Inferior parietal cortex (tissue), 1 donor: ENCODE results near the gene GREM1.

Experiments used
- DNase-seq: peaks from one replicate; pipeline ENCODE4 v3.0.0-alpha.2; 2016; ENCODE audit errors: extremely low spot score

GREM1 gene

DNA sequence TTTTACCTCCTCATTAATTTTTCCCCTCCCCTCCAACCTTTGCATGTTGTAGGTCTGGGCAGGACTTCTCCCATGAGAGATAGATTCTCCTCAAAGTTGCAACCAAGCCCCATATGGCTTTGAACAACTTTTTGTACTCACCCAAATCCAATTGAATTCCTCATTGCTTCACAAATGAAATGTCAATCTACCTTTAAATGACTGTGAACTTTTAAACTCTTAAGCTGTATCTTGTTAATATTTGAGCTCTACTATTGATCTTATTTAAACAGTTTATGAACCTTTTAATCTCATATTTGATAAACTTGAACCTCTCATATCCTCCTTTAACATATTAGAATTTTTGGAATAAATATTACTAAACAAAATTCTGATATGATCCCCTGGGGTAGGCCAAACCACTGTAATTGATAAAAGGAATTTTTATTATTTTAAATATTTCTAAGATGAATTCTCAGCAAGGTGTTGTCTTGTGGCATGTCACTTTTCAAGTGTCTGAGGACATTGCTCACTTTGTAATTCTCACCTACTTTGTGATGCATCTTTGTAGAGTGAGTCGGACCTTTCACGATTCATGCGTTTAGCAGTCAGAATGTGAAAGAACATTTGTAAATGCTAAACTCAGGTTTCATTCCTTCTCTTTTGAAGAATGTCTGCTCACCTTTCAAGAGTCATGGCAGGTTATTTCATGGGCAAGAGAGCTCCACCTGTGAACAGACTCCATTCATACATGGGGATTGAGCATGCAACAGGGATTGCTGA is 23.4 kb upstream of the GREM1 start:
- no peak for DNase-seq

GRCh38 chr15:32698773-32699390 is 18.9 kb upstream of the GREM1 start:
- no peak for DNase-seq

DNA sequence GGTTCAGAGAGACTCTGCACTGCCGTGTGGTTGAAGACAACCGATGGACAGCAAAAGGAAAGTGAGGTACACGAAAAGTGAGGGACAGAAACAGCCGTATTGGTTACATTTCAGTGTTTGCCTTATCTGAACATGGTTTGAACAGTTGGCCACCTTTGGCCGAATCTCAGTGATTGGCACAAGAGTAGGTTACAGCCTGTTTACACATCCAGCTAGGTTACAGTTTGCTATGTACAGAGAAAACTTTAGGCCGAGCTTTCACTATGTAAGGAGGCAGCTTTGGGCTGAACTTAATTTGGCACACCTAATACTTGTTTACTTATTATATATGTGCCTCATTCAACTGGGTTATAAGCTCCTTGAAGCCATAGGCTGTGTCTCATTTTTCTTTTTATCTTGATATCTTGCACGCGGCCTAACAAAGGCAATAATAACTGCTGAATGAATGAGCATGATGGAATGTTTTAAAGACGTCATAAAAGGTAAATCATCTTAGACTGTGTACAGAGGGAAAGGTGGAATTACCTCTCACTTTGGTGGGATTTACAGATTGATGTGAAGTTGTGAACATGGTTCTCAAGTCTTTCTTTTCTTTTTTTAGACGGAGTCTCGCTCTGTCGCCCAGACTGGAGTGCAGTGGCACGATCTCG is 17.2 kb upstream of the GREM1 start:
- DNase-seq: no peak

- DNase-seq: no peak
Observed at GRCh38 chr15:32701863-32702262, 15.9 kb upstream of the GREM1 start.

DNA sequence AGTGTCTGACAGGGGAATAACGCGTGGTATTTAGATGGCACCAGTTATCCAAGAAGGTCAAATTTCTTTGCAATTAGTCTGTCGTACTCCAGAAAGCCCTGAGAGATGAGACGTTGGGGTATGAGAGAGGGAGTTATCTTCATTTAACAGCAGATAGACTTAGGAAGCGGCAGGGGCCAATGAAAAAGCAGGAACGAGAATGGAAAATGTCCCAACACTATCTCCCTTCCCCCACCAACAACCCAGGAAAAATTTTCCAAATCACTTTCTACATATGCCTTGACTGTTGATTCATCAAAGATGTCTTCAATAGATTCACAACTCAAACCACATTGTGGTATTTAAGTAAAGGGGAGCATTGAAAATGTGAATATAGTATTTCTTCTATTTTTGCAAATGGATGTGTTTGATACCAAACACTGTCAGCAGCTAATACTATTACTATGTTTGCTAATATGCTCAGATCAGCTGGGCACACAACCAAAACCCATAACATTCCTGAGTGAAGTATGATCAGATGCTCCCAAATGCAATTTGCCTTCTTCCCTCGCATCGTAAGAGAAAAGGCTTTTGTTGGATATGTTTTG is 13.3 kb upstream of the GREM1 start:
- no peak for DNase-seq

DNA sequence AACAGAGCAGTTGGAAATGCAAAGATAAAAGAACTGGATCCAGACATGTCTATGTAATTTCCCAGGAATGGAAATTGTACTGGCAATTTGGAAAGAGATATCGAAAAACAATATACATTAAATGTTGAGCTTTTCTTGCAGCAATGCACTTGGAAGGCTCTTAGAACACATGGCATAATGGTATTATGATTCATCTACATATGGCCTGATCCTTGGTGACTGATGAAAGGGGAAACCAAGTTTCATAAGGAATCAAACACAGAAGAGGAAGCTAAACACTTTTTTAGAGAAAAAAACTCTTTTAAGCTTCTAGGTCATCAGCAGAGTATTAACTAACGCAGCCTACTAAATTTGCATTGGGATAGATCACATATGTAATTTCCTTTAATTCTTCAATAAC is 12.4 kb upstream of the GREM1 start:
- no peak for DNase-seq

DNA sequence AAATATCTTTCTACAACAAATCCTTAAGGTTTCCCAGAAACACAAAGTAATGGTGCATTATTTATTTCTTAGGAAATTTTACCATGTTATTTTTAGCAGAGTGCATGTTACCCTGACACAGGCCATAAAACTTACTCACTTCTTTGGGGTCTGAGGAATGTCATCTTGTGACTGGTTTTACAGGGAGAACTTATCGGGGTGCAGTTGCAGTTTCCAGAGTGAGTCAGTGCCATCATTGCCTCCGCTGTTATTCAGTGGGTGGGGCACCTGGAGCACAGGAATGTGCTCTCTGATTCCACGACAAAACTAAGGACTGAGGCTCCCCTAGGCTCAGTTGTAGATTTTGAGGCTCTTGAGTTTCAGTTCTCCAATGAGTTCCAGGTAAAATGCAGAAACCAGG is 11.1 kb upstream of the GREM1 start:
- no peak for DNase-seq

DNA sequence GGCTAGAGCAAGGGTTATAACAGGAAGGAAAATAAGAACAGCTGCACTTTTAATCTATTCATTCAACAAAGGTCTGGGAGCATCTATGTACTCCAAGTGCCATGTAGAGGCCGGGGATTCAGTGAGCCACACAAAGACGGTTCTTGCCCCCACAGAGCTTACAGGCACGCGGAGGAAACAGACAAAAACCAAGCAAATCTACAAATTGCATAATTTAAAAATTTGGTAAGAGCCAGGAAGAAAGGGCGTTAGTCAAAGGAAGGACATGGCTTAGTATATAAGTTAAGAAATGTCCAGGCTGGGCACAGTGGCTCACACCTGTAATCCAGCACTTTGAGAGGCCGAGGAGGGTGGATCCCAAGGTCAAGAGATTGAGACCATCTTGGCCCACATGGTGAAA is 10.4 kb upstream of the GREM1 start:
- DNase-seq: no peak

DNA sequence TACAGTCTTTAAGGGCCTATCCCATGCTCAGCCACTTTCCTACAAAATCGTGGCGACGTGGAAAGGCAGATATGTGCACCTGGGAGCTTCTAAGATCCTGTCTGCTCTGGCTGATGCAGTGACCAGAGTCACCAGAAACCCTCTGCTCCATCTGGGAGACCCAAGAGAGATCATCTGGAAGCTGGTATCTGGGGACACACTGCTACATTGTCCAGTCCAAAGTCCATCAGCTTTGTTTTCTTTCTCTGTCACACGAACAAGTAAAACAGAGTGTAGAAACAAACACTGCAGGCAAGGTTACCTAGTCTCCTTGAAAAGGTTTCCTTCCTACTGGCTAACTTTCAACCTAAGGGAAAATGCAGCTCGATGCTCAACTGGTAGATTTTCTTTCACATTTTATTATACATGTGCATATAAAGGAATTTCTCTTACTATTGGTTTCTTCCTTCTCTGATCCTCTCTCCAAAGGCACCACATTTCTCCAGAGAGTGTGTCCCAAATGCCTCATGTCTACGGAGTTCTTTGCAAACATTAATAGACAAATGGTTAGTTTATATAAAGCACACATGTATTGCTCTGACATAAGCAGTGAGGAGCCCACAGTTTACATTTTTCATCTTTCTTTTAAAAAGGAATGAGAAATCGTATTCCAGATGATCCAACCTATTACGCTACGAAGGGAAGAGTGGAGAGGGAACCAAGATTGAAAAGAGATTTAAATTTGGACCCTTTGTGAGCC is 8.3 kb upstream of the GREM1 start:
- no peak for DNase-seq

DNA sequence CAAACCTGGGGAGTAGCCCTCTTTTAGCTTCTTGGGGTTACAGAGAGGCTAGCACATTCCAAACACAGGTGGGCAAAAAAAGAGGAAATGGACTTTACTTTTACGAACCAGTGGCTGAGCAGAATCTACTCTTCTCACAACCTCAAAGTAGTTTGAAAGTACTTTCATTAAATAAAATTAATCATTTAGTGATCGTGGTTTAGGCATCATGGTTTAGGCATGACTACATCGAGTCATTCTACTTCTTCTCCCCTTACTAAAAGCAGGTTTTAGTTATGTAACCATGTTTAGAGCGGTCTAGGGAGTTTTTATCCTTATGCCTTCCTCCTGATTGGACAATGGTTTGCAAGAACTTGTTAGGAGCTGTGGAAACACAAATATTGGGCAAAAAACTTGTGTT is 2.5 kb upstream of the GREM1 start:
- DNase-seq: no peak

DNA sequence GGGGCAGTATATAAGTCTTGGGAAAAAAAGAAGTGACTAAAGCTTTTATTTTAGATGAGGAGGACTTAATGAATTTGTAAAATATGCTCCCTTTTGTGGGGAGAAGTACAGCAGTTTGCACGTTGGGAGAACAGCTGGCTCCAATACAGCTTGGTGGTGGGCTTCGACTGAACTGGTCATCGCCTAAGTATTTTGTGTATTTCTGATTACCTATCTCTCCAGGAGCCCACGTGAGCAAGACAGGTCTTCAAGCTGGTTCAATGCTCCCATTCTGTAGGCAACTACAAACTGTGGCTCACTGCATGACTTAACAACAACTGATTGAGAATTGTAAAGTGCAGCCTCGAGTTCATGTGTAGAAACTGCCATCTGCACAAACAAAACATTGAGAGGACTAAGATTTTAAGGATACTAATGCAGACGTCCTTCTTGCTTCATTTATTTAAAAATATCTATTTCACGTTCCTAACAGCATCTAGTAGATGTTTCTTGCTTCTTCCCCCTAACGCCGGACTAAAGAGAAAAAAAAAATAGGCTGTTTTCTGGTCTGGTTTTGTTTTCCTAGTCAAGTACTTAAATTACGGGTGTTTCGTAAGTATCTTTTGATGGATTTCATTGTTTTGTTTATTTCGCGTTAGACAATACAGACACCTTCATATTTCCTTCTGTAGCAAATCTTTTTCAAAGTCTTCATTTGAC is 1.4 kb upstream of the GREM1 start:
- no peak for DNase-seq

DNA sequence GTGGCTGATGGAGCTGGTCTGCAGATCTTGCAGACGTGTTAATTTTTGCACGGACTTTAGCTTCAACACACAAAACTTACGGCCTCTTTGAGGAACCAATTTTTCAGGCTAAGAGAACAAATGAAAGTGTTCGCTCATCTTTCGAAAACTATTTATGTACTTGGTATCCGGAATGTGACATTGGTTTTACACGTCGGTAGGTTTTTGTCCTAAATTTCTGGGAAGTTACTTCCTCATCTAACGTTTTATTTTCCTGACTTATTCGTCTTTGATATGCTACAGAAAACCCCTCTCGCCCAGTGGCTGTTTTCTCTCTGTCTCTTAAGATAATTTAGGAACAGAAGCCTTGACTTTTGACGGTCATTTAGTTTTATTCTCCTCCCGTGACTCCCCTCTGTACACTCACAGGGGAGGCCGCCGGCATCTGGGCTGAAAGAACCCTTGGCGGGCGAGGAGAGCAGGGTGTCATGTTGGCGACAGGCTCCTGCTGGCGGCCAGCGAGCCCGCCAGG is 834 bp upstream of the GREM1 start:
- DNase-seq: peak; percentile 32

GRCh38 chr15:32718227-32718820 is 520 bp downstream of the GREM1 start:
- DNase-seq: no peak

GRCh38 chr15:32718821-32719716 is 1.3 kb downstream of the GREM1 start:
- DNase-seq: no peak

- no peak for DNase-seq
Observed at GRCh38 chr15:32721596-32721995, 3.8 kb downstream of the GREM1 start.

GRCh38 chr15:32722136-32722535 is 4.3 kb downstream of the GREM1 start:
- no peak for DNase-seq

GRCh38 chr15:32723171-32723948 is 5.6 kb downstream of the GREM1 start:
- DNase-seq: no peak

DNA sequence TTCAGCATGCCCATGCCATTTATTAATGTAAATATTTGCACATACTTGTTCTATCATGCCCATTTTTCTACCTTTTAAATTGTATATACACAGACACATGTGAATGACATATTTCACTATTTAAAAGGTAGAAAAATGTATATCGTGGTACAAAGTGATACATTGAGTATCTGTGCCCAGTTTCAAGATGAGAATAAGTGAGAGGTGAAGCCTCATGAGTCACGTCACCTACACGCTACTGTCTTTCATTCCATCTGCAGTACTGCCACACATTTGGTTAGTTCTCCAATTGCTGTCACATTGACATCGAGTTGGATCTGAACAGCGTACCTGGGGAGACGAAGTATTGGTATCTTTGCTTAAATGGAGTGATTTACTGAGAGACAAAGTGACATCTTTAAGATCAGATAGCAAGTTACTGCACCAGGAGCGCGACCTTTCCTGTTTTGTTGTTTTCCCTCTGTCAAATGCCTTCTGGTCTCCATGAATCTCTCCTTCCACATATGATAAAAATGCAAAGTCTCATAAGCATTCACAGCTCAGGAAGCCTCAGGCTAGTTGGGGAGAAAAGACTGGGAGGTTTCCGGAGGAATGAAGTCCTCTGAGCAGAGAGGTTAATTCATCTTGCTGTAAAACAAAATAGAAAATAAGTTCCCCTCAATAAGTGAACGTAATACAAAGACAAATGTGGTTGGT is 12.0 kb downstream of the GREM1 start:
- no peak for DNase-seq
